Activated gamma-delta T cell treated with Interleukin-2 at 50 U/mL for 16 hours (primary cell): ENCODE results near the gene MAPKAP1.

Experiments
- DNase-seq: peaks from one replicate; pipeline ENCODE4 v3.0.0-alpha.2; 2020

The MAPKAP1 gene

DNA sequence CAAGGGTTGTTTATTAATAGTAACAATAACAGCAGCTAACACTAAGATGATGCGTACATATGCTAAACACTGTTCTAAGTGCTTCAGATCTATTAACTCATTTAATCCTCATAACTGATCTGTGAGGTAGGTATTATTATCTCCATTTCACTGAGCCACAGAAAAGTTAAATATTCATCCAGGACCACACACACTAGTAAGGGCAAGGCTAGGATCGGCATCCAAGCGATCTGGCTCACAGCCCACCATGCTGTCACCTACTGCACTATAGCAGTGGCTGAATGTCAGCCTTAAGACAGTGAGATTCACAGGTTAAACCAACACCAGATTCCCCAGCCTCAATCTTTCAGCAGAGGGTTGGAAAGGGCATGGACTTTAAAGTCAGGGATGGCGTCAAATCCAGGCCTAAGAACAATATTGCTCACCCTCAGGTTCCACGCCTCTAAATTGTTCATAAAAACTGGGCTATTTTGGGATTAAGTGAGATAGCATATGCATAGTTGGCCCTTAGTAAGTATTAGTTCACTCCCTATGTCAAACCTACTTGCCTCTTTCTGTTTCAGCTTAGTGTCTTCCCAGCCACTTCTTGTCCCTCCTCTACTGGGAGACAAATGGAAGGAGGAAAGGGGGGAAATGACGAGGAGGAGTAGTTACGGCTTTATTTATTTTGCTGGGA is 150.8 kb downstream of the MAPKAP1 start:
- no peak for DNase-seq

DNA sequence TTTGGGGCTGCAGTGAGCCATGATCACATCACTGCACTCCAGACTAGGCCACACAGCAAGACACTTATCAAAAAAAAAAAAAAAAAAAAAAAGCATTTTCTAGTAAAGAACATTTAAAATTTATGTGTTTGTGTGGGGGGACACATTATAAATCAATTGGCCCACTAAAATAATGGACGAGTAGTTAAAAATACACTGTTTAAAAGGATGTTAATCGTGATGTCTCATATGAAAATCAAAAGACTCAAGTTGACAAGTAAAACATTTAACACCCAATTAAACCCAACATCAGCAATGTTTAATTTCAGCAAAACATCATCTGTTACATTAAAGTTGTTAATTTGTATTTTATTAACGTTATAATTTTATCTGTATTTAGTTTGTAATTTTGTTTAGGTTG is 152.3 kb downstream of the MAPKAP1 start:
- DNase-seq: no peak

DNA sequence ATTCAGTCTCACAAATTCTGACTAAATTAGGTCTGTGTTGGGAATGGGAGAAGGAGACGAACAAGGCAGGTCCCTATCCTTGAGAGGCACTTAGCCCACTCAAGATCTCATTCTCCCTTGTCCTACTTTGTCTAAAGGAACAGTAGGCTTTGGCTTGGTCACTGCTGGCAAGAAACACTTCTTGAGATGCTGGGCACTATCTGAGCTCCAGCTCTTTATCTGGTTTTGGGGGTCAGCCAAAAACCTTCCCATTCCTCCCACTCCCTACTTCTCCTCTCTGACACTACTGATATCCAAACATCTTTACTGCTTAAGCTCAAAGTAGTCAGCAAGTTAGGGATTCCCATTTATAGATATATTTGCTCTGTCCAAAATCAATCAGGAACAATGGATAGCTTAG is 155.2 kb downstream of the MAPKAP1 start:
- no peak for DNase-seq

DNA sequence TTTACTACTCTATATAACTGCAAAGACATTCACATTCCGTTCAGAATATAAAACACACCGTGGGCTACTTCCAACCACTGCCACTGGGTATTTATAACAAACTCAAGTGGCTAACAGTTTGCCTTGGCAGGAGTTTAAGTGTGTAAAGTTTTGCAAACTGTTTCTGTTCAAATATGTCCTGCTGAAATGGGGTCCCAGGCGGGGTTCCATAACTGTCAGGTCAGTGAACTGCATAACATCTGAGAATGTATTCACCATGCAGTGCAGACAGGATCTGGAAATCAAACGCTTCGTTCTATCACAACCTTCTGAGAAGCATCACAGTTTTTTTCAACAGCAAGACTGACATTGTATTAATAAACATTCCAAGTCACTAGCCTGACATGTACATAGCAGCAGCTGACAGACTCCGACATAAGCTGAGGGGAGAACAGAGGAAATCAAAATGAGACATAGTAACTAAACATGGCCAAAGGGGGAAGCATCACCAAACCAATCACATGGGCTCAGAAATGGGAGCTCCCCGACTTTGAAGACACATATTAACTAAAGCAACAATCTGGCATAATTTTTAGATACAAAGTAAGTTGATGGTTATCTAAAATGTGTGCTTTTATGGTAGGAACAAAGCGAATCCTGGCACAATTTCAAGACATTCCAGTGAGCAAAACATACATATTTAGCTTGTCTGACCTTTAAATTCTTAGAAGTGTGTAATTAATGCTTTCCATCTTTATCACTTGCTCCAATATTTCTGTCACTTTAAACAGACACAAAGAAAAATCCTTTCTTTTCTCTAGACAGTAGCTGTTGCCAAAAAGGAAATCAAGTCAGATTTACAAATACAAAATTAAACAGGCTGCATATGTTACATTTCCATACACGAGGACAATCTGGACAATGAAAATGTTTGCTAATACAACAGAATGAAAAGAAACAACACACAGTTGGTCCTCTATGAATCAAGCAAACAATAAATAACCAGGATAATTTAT is 156.8 kb downstream of the MAPKAP1 start:
- DNase-seq: no peak

DNA sequence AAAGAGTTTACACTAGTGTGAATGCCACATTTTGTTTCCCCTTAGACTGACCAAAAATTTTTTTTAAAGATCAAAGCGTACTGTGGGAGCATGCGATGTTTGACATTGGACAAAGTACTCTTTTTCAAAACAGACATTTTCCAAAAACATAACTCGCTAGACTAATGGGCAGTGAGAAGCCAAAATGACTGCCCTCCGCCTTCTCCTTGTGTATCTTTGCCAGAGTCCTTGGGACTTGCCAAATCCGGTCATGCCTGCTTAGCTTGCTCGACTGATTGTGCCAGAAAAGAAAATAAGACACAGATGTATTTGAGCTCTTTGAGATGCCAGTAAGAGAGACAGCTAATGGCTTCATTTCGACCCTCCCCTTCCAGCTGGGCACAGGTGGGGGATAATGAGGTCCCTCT is 157.5 kb downstream of the MAPKAP1 start:
- no peak for DNase-seq

DNA sequence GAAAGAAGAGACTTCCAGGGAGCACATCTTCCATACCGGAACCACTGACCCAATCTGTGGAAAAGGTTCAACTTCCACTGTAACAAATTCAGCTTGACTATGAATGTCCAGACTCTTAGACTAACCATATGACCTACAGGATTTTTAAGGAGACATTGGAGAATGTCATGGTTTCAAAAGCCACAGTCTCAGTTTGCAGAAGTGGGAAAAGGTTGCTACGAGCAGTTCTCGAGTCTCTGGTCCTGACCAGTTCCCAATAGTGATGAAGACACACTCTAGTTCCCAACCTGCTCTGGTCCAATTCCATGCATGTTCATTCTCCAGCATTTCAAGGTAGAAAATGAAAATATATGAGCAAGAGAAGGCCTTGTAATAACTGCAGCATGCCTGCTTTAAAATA is 158.0 kb downstream of the MAPKAP1 start:
- DNase-seq: no peak

DNA sequence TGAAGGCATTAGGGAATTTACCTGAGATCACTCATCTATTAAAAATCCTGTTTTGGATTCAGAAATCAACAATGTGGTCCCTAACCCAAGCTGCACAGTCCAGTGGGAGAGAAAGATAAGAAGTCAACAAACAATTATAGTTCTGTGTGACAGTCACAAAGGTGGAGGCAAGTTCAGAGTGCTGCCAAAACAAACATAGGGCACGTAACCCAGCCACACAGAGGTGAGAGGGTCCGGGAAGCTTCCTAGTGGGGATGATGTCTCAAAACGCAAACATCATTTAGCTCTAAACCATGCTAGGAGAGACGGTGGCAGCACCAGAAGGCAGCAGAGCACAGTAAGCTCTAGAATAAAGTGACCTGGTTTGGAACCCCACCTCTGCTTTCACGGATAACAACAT is 158.9 kb downstream of the MAPKAP1 start:
- DNase-seq: no peak

DNA sequence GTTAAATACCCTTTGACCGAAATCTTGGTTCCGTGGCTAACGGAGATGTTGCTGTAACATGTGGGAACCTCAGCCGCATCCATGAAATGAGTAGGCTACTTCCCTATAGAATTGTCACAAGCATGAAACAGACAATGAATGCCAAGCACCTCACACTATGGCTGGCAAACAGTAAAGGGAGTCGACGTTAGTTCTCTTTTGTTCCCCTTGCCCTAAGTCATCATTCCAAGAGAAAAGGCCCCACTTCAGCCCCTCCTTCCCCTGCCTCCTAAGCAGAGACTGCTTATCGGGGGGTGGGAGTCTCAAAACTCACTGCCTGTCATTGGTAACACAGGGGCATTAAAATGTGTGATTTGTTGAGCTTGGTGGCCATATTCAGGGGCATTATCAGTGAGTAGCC is 159.6 kb downstream of the MAPKAP1 start:
- no peak for DNase-seq

DNA sequence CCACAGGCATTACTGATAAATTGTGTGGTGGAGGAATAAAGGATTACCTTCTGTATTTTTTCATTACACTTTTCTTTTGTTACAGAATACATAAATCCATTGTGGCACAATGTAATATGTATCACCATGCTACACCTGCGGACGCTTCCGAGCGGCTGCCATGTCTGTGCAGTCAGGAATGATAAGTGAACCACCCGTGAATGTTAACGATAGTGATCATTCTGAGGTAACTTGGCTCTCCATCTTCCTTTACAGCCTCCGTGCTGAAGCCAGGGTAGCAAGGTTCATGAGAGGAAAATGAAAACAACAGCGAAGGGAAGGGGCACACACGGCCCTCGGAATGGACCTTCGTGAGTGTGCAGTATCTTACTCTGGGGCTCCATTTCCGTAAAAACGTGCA is 161.2 kb downstream of the MAPKAP1 start:
- DNase-seq: no peak

DNA sequence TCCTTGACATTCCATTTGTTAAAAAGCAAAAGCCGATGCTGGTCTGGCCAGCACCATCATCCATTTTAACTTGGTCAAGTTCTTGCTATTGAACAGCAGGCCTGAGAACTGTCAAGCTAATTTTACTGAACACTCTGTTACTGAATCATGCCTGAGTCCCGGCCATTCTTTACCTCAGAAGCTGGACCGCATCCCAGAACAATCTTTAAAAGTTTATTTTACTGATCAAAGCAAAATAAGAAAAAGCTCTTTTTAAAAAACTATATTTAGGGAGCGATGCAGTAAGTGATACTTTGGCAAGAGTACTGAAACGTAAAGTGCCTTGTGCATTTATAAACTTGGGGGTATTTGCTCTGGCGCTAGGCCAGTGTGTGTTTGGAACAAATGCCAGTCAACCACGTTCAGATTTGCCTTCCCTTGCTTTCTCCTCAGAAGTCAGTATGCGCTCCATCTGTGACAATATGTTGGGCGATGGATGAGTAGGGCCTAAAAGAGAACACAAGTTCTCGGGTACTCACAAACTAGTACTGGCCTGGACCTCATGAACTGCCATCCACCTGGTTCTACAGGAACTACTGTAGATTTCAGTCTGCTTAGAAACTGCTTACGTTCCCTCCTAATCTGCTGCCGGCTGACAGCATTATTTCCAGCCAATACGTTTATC is 161.9 kb downstream of the MAPKAP1 start:
- no peak for DNase-seq

DNA sequence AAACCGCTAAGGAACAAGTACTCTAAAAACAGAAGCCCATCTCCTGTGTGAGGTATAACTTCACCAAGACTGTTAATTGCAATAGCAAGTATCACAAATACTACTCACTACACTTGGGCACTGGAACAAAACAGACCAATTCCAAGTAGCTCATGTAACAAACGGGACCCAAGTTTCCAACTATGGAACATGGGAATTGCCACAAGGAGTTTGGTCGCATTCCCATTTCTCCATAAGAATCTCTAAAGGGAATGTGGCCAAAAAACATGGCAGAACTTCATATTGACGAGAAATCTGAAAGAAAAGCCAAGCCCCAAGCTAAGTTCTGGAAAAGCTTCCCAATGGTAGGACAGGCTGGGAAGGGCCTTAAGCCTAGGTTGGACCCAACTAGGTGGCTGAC is 162.5 kb downstream of the MAPKAP1 start:
- DNase-seq: no peak

DNA sequence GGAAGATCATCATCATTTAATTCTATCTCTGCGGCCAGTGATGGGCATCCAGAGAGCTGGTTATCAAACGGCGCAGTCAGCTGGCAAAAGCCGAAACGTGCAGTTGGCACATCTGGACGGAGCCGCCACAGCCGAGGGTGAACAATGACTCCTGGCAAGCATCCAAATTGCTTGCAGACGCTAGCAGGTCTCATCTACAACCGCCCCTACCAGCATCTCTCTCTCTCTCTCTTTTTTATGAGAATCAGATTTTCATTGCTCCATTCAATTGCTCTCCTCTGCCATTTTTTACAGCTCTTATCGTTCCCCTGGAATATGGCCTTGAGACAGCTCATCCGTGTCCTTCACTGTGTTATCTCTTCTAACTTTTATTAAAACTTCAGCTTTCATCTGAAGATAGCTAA is 165.2 kb downstream of the MAPKAP1 start:
- DNase-seq: no peak

DNA sequence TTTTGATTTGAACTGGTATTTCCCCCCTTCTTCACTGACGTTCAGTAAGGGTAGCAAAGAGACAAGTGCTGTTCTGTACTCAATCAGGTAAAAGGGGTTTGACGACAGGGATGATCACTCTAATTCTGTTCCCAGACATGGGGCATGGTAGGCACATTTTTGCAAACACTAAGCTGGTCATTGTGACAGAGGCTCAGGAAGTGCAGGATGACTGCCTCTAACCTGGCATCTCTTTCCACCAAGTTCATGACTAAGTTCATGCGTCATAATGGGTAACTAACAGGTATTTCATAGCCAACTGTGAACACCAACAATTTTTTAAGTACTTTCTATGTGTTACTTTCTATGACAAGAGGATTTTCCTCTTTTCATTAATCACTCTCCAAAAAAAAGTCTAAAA is 166.5 kb downstream of the MAPKAP1 start:
- DNase-seq: no peak

DNA sequence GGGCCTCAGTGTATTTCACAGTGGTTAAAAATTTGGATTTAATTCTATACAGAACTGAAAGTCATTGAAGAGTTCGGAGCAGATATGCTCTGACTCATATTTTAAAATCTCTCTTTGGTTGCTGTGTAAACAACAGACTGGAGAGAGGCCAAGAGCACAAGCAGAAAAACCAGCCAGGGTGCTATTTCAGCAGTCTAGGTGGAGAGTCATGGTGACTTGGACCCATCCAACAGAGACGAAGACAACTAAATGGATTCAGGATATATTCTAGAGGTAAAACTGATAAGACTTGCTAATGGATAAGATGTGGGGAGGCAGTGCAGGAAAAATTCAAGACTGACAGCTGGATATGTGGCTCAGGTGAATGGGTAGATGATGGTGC is 168.9 kb downstream of the MAPKAP1 start:
- DNase-seq: no peak

DNA sequence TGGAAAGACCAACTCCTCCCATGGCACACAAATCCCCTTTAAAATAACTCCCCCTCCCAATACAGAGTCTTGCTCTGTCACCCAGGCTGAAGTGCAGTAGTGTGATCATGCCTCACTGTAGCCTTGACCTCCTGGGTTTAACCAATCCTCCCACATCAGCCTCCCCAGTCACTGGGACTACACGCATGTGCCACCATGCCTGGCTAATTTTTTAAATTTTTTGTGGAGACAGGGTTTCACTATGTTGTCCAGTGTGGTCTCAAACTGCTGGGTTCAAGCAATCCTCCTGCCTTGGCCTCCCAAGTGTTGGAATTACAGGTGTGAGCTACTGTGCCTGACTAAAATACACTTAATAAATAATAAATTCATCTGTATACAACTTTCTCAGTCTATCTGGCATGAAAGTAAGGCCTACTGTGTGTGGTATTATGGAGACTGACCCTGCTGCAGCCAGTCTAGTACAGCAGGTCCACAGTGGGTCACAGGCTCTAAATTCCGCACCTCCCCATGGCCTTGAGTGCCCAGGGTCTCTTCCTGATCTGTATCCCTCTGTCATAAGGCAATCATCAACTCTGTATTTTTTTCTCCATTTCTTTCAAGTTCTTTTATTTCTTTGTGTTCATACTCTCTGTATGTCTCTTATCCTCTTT is 169.4 kb downstream of the MAPKAP1 start:
- no peak for DNase-seq

DNA sequence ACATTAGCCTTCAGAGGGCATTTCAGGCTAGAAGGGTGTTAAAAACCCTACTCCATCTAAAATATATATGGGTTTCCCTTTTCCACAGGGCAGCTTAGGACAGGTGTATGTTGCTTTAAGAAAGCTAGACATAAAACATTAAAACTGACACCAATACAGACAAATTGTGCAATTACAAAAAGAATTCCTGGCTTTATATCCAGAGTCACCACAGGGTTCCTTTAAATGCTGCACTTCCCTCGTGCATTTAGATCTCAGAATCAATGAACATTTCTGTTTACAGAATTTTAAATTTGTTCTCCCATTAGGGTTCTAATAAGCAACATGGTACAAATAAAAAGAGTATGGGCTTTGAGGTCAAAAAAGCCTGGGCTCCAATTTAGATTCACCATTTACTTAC is 170.2 kb downstream of the MAPKAP1 start:
- no peak for DNase-seq

DNA sequence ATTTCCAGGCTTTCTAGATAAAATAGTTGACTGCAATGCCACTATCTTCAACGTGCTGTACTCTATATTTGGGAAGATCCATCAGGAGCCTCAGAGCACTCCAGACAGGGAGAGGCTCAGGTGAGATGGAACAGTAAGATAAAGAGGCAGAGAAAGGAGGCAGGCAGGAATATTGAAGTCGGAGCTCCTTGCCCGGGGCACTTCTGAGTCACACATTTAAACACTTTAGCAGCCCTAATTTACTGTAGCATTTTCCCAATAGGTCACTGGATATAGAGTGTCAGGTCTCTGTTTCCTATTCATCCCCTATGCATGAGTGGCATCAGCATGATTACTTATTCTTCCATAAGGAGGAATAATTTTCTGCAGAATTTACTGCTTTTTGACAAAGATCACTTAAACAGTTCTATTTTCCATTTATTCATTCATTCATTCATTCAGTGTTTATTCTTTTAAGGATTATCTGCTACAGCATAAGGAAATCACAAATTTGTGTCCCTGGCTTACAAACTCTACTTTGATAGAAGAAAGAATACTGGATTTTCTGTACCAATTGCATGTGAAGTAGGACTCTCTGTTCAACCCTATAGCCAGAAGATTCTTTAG is 170.7 kb downstream of the MAPKAP1 start:
- no peak for DNase-seq

DNA sequence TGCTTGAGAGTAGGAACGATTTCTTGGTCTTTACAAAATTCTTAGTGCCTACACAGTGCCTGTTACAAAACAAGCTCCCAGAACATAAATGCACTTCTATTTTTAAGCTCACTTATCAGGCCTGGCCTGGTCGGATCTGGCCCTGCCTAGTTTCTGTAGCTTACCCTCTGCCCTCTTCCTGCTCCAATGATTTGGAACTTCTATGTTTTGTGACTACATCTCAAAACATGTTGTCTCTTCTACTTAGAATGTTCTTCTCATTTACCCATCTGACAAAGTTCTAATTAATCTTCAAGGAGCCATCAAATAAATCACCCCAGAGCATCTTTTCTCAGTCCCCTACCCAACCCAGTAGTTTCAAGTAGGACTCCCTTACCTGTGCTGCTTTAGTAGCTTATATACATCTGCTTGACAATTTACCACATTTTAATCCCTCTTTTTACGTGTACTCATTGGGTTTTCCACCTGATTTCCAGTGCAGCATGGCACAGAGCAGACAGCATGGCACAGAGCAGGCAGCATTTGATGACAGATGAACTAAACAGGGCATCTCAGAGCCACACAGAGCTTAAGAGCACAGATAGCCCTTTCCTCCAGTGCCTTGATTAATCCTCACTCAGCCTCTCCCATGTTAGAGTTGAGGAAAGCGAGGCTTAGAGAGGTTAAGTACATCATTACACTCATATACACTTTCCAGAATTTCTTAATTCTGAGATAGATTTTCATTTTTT is 171.9 kb downstream of the MAPKAP1 start:
- DNase-seq: no peak

DNA sequence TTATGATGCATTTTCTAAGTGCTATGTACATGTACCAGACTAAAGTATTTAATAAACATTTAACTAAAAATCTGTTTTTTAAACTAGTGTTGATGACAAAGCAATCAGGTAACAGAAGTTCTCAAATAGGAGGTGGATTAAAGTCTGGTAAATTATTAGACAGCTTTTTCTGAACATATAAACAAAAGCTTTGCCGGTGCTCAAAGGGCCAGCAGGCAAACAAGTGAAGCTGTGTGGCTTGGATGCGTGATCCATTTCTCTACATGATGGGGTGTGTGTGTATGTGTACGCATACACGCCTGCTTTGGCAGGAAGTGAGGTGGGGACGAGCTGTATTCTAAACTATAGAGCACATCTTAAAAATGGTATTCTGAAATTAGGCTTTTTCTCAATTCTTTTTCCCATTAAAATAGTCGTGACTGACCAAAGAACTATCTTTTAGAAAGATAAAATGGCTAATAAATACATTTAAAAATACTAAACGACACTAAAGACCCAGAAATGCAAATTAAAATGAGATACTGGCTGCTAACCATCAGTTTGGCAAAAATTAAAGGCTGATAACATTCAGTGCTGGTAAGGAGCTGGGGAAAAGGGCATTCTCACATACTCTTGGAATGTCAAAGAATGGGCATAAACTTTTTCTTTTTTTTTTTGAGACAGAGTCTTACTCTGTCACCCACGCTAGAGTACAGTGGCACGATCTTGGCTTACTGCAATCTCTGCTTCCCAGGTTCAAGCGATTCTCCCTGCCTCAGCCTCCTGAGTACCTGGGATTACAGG is 174.0 kb downstream of the MAPKAP1 start:
- DNase-seq: no peak

DNA sequence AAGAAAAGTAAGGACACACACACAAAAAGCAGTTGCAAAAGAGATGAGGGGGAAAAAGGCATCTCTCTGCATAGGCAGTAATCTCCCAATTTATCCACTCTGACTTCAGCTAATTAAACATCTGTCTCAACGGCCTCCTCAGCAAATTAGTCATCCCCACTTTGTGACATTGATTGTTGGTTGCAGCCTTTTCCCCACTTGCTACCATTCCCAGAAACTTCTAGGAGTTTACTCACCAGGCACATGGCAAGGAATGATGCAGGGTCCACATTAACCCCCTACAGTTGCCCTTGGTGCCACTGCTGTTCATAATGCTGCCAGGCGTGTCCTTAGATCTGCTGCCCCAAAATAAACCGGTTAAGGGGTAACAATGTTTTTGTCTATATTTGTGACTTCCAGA is 174.6 kb downstream of the MAPKAP1 start:
- no peak for DNase-seq
